ENCODE measurements around the gene KLHL22.

- TF ChIP-seq, protein P1, sequence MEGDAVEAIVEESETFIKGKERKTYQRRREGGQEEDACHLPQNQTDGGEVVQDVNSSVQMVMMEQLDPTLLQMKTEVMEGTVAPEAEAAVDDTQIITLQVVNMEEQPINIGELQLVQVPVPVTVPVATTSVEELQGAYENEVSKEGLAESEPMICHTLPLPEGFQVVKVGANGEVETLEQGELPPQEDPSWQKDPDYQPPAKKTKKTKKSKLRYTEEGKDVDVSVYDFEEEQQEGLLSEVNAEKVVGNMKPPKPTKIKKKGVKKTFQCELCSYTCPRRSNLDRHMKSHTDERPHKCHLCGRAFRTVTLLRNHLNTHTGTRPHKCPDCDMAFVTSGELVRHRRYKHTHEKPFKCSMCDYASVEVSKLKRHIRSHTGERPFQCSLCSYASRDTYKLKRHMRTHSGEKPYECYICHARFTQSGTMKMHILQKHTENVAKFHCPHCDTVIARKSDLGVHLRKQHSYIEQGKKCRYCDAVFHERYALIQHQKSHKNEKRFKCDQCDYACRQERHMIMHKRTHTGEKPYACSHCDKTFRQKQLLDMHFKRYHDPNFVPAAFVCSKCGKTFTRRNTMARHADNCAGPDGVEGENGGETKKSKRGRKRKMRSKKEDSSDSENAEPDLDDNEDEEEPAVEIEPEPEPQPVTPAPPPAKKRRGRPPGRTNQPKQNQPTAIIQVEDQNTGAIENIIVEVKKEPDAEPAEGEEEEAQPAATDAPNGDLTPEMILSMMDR (conservative IDR thresholded peaks at IDR 0.05 in 1 of 2, IDR thresholded peaks at IDR 0.05 in 1 of 2; ENCODE audit: extremely low read depth in 1 of 2, insufficient read depth in 1 of 2, low read depth in 1 of 2, low read length in 2 of 2) = no peak
- peak; percentile 98 for TF ChIP-seq EZH2 (IDR thresholded peaks at IDR 0.05; ENCODE audit: borderline replicate concordance, low read length)
These were observed 58.6 kb downstream of the KLHL22 start for GRCh38 chr22:20436768-20437612.

Data from mammary epithelial cell (primary cell).